ENCODE data around the gene LDB2. TPM values are rescaled to one million over a fixed set of nuclear protein-coding genes. Genes with fewer than 3 reads are reported as not detected.

LDB2 gene
- total and polyA plus RNA-seq, 2 of the 8 experiments (the other 6 are each of a cell fraction or from before 2014, with no cell fraction given) = 57.0 to 140 TPM

DNA sequence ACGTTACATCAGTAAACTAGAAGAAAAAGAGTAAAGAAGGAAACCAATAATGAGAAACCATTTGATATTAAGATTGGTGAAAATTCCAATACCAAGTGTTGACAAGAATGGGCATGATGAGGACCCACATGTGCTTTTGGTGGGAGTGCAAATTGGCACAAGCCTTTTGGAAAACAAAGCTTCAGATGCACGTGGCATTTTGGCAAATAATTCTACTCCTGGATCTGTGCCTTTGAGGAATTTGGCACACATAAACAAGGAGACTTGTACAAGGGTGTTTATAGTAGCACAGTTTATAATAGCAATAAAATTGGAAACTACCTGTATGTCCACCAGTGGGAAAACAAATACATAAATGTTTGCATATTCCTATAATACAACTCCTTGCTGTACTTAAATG, 347.9 kb downstream of the LDB2 start:
- Histone ChIP-seq H4K8ac (ENCODE audit: extremely low read depth, insufficient read depth, low read length) (no peak overlapping the region), H2BK120ac (replicated peaks; ENCODE audit: low read depth, low read length) (no peak overlapping the region), H3K18ac (ENCODE audit: extremely low read depth, low read length) (no peak overlapping the region), H3K4me2 (ENCODE audit: insufficient read depth in 1 of 2, low read depth in 2 of 2, low read length in 2 of 2) (no peak overlapping the region), H2BK12ac (ENCODE audit: low read depth, low read length) (no peak overlapping the region), H3K79me2 (ENCODE audit: control insufficient read depth in 1 of 2, insufficient read depth in 2 of 2, low read length in 2 of 2) (no peaks in the 10 kb centered on the region), H2BK15ac (ENCODE audit: low read length) (no peak overlapping the region), H3K27ac (ENCODE audit: low read depth, low read length) (no peak overlapping the region), H3K79me1 (ENCODE audit: low read depth, low read length) (no peaks in the 10 kb centered on the region), H3K9me3 (ENCODE audit: insufficient read depth in 2 of 2, low read depth in 1 of 2, low read length in 1 of 2) (no peaks in the 10 kb centered on the region), H3K23me2 (ENCODE audit: low read depth, low read length) (no peaks in the 10 kb centered on the region), H3K27me3 (replicated peaks in 1 of 4; ENCODE audit: control insufficient read depth in 3 of 4, extremely low read depth in 1 of 4, insufficient read depth in 3 of 4, low read length in 3 of 4) (no peaks in the 10 kb centered on the region), H4K5ac (ENCODE audit: insufficient read length, low read depth, low read length) (no peak overlapping the region), H3K14ac (ENCODE audit: insufficient read length) (no peak overlapping the region), H2AFZ (ENCODE audit: low read length) (no peak overlapping the region), H2BK20ac (ENCODE audit: low read length) (no peak overlapping the region), H2BK5ac (ENCODE audit: low read depth, low read length) (no peak overlapping the region), H3K4me3 (ENCODE audit: extremely low read depth in 1 of 4, insufficient read depth in 2 of 4, low read depth in 3 of 4, low read length in 4 of 4) (no peak overlapping the region), H4K20me1 (replicated peaks in 1 of 2; ENCODE audit: control insufficient read depth in 1 of 2, insufficient read depth in 2 of 2, low read length in 2 of 2) (no peaks in the 10 kb centered on the region), H3K4me1 (replicated peaks in 1 of 4; ENCODE audit: control insufficient read depth in 3 of 4, insufficient read depth in 4 of 4, low read length in 3 of 4) (no peaks in the 10 kb centered on the region), H3K56ac (replicated peaks; ENCODE audit: insufficient read length, low read depth, low read length) (no peak overlapping the region), H3K36me3 (ENCODE audit: control insufficient read depth in 2 of 4, insufficient read depth in 4 of 4, low read length in 3 of 4) (no peaks in the 10 kb centered on the region; a peak in 1 of 8 replicates), H2AK5ac (ENCODE audit: low read depth, low read length) (no peak overlapping the region), H3K23ac (ENCODE audit: insufficient read length) (no peak overlapping the region), H3K4ac (replicated peaks; ENCODE audit: insufficient read length, low read depth, low read length) (no peak overlapping the region), H4K91ac (replicated peaks; ENCODE audit: insufficient read length, low read length) (no peak overlapping the region), H3K9ac (replicated peaks in 1 of 4; ENCODE audit: extremely low read depth in 1 of 4, low read depth in 3 of 4, low read length in 3 of 4) (no peak overlapping the region)
- ChIA-PET POLR2A (ENCODE audit: partially characterized antibody) (no interaction called here), CTCF (ENCODE audit: partially characterized antibody) (no interaction called here)
- TF ChIP-seq NANOG (IDR thresholded peaks at IDR 0.05; ENCODE audit: insufficient read depth, low read depth, low read length, poor library complexity, severe bottlenecking) (no peak), BCL11A (IDR thresholded peaks at IDR 0.05; ENCODE audit: low read depth in 2 of 2, low read length in 2 of 2) (no peak), SP4 (IDR thresholded peaks at IDR 0.05; ENCODE audit: low read length) (no peak), POLR2AphosphoS5 (IDR thresholded peaks at IDR 0.05; ENCODE audit: low read depth, low read length) (no peak), KDM1A (IDR thresholded peaks at IDR 0.05; ENCODE audit: borderline replicate concordance, low read length) (no peak)
- TF ChIP-seq, protein P1, sequence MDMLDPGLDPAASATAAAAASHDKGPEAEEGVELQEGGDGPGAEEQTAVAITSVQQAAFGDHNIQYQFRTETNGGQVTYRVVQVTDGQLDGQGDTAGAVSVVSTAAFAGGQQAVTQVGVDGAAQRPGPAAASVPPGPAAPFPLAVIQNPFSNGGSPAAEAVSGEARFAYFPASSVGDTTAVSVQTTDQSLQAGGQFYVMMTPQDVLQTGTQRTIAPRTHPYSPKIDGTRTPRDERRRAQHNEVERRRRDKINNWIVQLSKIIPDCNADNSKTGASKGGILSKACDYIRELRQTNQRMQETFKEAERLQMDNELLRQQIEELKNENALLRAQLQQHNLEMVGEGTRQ (IDR thresholded peaks at IDR 0.05; ENCODE audit: low read length) = no peak
- DNase-seq (ENCODE audit: low read depth in 1 of 2, low spot score in 2 of 2) (no peak), FAIRE-seq (no peak)
- 87% methylated on average over 2 of the region's 2 CpGs; no CpG with 5 or more reads in 1 of the 2 experiments for WGBS, 2 experiments (ENCODE audit: extremely low coverage in 1 of 2, insufficient coverage in 1 of 2, insufficient read length in 1 of 2, insufficient replicate concordance in 2 of 2, low coverage in 1 of 2, low lambda C conversion rate in 2 of 2, missing lambda C conversion rate in 1 of 2)

All from H1 (cell line).